ENCODE measurements around the gene KDM5D.
A peak's percentile ranks its signal among the peaks of the same experiment; 100 is the strongest.

Gene KDM5D

DNA sequence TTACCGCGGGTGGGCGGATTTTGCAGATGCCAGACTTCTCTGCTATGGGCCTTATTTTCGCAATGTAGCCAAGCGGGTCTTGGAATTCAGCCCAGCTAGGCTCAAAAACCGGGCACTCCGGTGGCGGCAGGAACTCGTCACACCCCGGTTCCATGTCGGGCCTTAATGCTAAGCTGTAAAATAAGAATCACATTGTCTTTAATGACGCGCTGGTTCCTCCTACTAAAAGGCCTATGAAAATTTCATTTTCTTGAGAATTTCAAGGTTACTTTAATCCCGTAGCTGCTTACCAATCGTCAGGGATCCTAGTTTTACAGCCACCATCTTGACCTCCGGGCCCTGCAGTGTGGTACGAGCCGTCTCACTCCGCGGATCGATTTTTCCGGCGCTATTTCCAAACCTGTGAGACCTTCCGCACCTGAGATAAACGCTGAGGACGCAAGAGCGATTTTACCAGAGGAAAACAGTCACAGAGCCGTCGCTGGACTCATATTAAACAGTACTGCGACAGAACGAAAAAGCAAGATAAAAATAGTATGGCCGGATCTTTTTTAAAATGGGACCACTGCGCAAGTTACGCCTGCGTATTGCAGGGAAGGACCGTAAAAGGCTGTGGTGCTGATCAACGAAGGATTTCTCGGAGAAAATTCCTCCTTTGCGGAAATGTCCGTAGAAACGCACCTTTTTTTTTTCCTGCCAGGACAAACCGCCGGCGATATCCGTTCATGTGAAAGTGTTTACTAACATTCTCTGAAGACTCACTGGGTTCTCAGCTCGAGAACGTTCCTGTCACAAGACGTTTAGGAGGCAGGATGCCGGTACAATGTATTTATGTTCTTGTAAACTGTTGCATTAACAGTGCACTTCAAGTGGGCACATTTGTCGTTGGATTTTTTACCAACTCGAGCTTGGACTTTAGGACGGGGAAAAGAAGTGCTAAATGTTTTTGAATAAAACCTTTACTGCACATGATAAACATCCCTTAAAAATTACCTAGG, at the start of gene KDM5D:
KDM5D (minus strand) TSS at position 346 of the 998 bp plus-strand sequence; CDS start at position 154, 192 bp downstream.
- peak; percentile 54 for DNase-seq

DNA sequence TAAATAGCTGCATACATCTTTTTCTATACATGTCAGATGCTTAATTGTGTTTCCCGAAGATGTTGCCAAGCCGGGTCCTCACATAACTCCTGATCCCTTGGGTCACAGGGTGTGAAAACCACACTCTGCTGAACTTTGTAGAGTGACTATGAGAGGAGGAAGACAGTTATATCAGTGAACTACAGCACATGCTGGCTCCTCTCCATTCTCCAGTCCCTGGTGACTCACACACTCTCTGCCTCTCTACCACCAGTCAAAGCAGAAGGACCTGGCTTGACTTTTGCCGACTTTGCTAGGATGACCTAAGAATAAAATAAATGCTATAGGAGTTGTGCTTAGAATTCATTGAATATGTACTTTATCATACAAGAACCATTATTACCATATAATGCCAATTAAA, 23.8 kb upstream of the KDM5D start:
- no peak for DNase-seq

- no peak for DNase-seq
These were observed 1.2 kb downstream of the KDM5D start for GRCh38 chrY:19743331-19743730.

DNA sequence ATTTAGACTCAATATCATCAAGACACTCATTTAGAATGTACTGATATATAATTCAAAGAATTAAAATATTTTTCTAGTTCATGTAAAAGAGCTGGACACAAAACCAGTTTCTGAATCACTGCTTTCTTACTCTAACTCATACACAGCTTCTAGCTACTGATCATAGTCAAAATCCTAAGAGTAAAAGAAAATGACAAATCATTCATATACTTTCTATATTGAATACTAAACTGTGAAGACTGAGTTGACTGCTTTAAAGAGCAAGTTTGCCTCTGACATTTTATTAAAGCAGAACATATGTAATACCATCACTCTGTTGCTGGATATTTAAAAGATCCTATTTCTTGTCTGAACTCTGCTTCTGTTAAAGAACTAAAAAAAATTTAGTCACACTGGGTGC, 2.4 kb downstream of the KDM5D start:
- DNase-seq, result no peak

GRCh38 chrY:19734425-19734824, 10.1 kb downstream of the KDM5D start:
- DNase-seq, result no peak

GRCh38 chrY:19717950-19718349, 26.6 kb downstream of the KDM5D start:
- DNase-seq, result peak; percentile 3

DNA sequence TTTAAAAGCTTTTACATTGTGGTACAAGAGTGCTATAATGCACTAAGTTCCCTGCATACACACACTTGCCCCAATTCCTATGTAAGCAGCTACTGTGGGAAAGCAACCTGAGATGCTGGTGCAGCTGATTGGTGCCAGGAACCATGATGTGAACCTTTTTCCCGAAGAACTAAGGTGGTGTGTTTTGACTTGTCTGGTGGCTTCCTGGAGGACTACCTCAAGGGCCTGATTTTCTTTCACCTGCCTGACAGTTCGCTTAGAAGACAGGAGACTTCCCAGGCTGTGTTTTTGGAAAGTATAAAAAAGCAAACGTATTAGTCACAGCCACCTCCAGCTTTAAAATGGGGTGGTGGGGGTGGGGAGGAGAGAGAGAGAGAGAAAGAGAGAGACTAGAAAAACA, 27.4 kb downstream of the KDM5D start:
- DNase-seq, result no peak

DNA sequence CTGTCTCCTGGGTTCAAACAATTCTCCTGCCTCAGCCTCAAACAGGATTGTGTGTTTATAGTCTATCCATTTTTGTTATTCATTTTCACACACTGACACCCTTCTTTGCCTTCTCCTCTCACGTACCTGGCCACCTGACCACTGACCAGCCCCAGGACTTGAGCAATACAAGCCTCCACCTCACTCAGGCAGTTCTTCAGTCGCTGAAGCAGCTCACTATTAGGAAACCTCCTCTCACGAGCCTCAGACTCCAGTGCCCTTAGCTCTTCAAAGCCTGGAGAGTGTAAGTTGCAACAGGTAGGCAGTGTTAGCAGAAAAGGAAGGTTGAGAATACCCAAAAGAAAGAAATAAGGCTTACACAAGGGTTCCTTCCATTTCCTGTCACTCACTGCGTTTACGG, 29.3 kb downstream of the KDM5D start:
- no peak for DNase-seq

DNA sequence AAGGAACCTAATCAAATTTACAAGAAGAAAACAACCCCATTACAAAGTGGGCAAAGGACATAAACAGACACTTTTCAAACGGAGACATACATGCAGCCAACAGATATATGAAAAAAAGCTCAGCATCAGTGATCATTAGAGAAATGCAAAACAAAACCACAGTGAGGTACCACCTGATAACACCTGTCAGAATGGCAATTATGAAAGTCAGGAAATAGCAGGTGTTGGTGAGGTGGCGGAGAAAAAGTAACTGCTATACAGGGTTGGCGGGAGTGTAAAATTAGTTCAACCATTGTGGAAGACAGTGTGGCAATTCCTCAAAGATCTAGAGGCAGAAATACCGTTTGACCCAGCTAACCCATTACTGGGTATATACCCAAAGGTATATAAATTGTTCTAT, 31.1 kb downstream of the KDM5D start:
- no peak for DNase-seq

DNA sequence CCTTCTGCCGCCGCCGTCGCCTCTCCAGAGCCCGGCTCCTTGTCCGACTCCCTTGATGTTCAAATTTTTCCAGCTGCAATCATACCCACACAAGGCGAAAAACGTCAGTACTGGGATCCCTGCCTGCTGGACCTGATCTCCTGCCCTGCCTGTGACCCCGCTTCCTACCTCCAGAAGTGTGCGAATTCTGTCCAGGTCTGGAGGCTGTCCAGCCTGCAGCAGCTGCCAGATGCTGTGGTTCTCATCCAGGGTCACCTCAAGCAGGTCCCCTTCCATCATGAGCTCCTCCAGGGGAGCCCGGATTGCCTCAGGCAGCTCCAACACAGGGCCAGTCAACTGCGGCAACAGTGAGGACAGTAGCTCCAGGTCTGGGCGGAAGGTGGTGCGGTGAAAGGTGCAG, 38.3 kb downstream of the KDM5D start:
- DNase-seq, result no peak

- DNase-seq, result no peak
These were observed 46.0 kb downstream of the KDM5D start for GRCh38 chrY:19698495-19698894.

DNA sequence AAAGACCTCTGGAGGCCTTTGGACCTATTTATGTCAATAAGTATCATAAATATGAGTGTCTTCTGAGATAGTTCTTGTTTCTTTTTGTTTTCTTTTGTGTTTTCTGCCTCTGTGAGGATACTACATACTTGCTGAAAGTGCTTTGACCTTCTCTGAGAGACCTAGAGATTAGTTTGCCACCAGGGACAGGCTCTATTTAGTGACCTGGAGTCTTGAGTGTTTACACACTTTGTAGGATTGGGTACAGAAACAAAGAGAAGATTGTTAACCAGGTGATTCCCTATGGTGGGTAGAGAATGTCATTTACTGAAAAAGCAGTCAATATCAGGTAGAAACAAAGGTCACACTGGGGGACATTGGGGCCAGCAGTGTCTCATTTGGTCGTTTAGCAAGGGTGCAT, 63.7 kb downstream of the KDM5D start:
- DNase-seq, result no peak

All from suppressor macrophage treated with lipopolysaccharide for 4 hours (primary cell).